Panc1 (cell line): ENCODE results near the gene TRAF6. TPM values are rescaled to one million over a fixed set of nuclear protein-coding genes. Genes with fewer than 3 reads are reported as not detected.

Experiments
- ATAC-seq: fragments of 200-7000 bp; cut with Tn5 transposase; 2 replicates; pipeline ENCODE4 v1.9.1; 2020; ENCODE audit warnings: mild to moderate bottlenecking, moderate library complexity
- BruUV-seq: library from RNA; stranded (reverse); fragments of 400-500 nt; replicated peaks from 2 replicates; lab custom pipeline; 2021; lab: Mats Ljungman, UMichigan
- CTCF ChIA-PET: fragments of 300-600 bp; sonication (Branson Sonifier 250); formaldehyde crosslinking; loops from one replicate; lab custom pipeline; 2022; ENCODE audit warnings: antibody characterized with exemption; lab: Charles Lee
- POLR2A ChIA-PET: fragments of 300-600 bp; sonication (Branson Sonifier 250); formaldehyde crosslinking; loops from one replicate; lab custom pipeline; 2022; ENCODE audit warnings: antibody characterized with exemption; lab: Charles Lee
- DNase-seq: peaks from one replicate; pipeline ENCODE4 v3.0.0-alpha.2; 2010; ENCODE audit warnings: low read depth, low spot score
- H3K27ac ChIP-seq: 2 replicates; pipeline ENCODE4 v1.5.1; 2011; ENCODE audit warnings: mild to moderate bottlenecking, low read length, inconsistent platforms
- H3K27me3 ChIP-seq: fragments of 200-500 bp; sonication (Bioruptor generic); 2 replicates; pipeline ENCODE4 v1.6.0; 2014; ENCODE audit warnings: low read length, inconsistent platforms; ENCODE audit not compliant: control insufficient read depth, insufficient read depth
- H3K36me3 ChIP-seq: fragments of 200-500 bp; sonication (Bioruptor generic); 2 replicates; pipeline ENCODE4 v1.5.1; 2014; ENCODE audit warnings: inconsistent platforms, mild to moderate bottlenecking, low read length, moderate library complexity; ENCODE audit not compliant: control insufficient read depth, insufficient read depth
- H3K4me1 ChIP-seq: 2 replicates; pipeline ENCODE4 v1.5.1; 2011; ENCODE audit warnings: inconsistent platforms, mild to moderate bottlenecking, low read length, moderate library complexity; ENCODE audit not compliant: control insufficient read depth, insufficient read depth
- H3K4me3 ChIP-seq, 2 experiments: 2 replicates each; pipeline ENCODE4 v1.5.1; 2011 to 2012; ENCODE audit warnings: low read depth in 2 of 2, low read length in 2 of 2, mild to moderate bottlenecking in 2 of 2, inconsistent platforms in 1 of 2, moderate library complexity in 1 of 2
- H3K9me3 ChIP-seq: fragments of 200-500 bp; sonication (Bioruptor generic); 2 replicates; pipeline ENCODE4 v1.5.1; 2014; ENCODE audit warnings: low read depth, mild to moderate bottlenecking, inconsistent platforms, low read length, moderate library complexity; ENCODE audit not compliant: control insufficient read depth, insufficient read depth
- POLR2AphosphoS5 ChIP-seq: IDR thresholded peaks from 2 replicates; pipeline ENCODE4 v1.6.1; 2012; ENCODE audit warnings: mild to moderate bottlenecking, low read depth, low read length, moderate library complexity
- REST ChIP-seq, 2 experiments: IDR thresholded peaks; 2 replicates each; pipeline ENCODE4 v1.6.1; 2011 to 2012; ENCODE audit warnings: low read depth in 2 of 2, control low read depth in 1 of 2, low read length in 1 of 2, mild to moderate bottlenecking in 1 of 2, moderate library complexity in 1 of 2; ENCODE audit not compliant: insufficient read depth in 1 of 2
- SIN3A ChIP-seq: IDR thresholded peaks from 2 replicates; pipeline ENCODE4 v1.6.1; 2012; ENCODE audit warnings: low read depth, mild to moderate bottlenecking, low read length, moderate library complexity, borderline replicate concordance; ENCODE audit not compliant: insufficient read depth
- TCF7L2 ChIP-seq: IDR thresholded peaks from 2 replicates; pipeline ENCODE4 v1.6.1; 2011; ENCODE audit warnings: mild to moderate bottlenecking, low read depth, low read length, inconsistent platforms
- in situ Hi-C: cut with HindIII; loops from 2 replicates; pipeline ENCODE4 v1.10.0; 2016; ENCODE audit warnings: low sequenced_read_pairs, low pct_unique_long_range_greater_than_20kb
- intact Hi-C: fragments of 100-400 bp; cut with micrococcal nuclease; formaldehyde crosslinking; loops from one replicate; pipeline ENCODE4 v1.10.0; 2022; ENCODE audit not compliant: unreplicated experiment
- total RNA-seq: library from RNA; stranded (reverse); gene quantifications from one replicate; pipeline ENCODE4 v1.2.1, GENCODE V29; 2021; ENCODE audit not compliant: unreplicated experiment
- TF ChIP-seq, protein P1 (sequence below): fragments of 450-650 bp; IDR thresholded peaks from 2 replicates; pipeline ENCODE4 v1.5.1; 2017; ENCODE audit warnings: mild to moderate bottlenecking

Gene TRAF6
- total RNA-seq, 1 experiment from 2014 or later = 10.9 TPM

DNA sequence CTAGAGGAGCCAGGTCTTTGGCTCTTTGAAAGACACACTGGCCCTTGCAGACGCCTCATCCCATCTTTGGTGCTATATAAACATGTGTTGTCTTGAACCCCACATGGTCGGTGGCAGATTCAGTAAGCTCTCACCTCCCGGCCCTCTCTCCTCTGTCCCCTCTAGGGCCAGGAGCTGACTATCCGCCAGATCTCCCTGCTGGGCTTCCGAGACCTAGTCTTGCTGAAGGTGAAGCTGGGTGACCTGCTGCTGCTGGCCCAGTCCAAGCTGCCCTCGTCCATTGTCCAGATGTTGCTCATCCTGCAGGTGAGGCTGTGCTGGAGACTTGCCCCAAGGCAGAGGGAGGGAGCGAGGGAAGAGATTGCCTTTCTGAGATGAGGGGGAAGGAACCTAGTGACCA, 63.9 kb downstream of the TRAF6 start:
- Histone ChIP-seq H3K27ac (no peak overlapping the region), H3K36me3 (no peaks in the 10 kb centered on the region), H3K27me3 (peaks cover 6% of the 10 kb centered on the region; the same call in 1 of the 2 replicates), H3K4me3 (no peak overlapping the region), H3K4me1 (no peaks in the 10 kb centered on the region), H3K9me3 (no peaks in the 10 kb centered on the region)
- TF ChIP-seq SIN3A (no peak), REST (IDR thresholded peaks at IDR 0.05; ENCODE audit: insufficient read depth in 1 of 2, low read depth in 2 of 2, low read length in 1 of 2) (no peak), POLR2AphosphoS5 (no peak), TCF7L2 (no peak)
- TF ChIP-seq, protein P1, sequence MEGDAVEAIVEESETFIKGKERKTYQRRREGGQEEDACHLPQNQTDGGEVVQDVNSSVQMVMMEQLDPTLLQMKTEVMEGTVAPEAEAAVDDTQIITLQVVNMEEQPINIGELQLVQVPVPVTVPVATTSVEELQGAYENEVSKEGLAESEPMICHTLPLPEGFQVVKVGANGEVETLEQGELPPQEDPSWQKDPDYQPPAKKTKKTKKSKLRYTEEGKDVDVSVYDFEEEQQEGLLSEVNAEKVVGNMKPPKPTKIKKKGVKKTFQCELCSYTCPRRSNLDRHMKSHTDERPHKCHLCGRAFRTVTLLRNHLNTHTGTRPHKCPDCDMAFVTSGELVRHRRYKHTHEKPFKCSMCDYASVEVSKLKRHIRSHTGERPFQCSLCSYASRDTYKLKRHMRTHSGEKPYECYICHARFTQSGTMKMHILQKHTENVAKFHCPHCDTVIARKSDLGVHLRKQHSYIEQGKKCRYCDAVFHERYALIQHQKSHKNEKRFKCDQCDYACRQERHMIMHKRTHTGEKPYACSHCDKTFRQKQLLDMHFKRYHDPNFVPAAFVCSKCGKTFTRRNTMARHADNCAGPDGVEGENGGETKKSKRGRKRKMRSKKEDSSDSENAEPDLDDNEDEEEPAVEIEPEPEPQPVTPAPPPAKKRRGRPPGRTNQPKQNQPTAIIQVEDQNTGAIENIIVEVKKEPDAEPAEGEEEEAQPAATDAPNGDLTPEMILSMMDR = no peak
- intact Hi-C loops (no loop called here), in situ Hi-C loops (no loop called here)
- BruUV-seq = no TSS peak
- POLR2A ChIA-PET = no interaction called here
- ATAC-seq (no peak), DNase-seq (no peak)
- CTCF ChIA-PET = no interaction called here

- TF ChIP-seq SIN3A (no peak), TCF7L2 (no peak), REST (IDR thresholded peaks at IDR 0.05; ENCODE audit: insufficient read depth in 1 of 2, low read depth in 2 of 2, low read length in 1 of 2) (no peak), POLR2AphosphoS5 (no peak)
- TF ChIP-seq, protein P1 = no peak
- Histone ChIP-seq H3K9me3 (no peaks in the 10 kb centered on the region), H3K4me3 (no peak overlapping the region), H3K4me1 (no peaks in the 10 kb centered on the region), H3K27me3 (peaks cover 6% of the 10 kb centered on the region; the same call in 1 of the 2 replicates), H3K27ac (no peak overlapping the region), H3K36me3 (no peaks in the 10 kb centered on the region)
- ChIA-PET CTCF (no interaction called here), POLR2A (no interaction called here)
- DNase-seq (no peak), ATAC-seq (no peak)
- in situ Hi-C loops (no loop called here), intact Hi-C loops (no loop called here)
- BruUV-seq = no TSS peak
Observed at GRCh38 chr11:36443661-36444060, 66.4 kb downstream of the TRAF6 start.
